HUES6 (cell line): ENCODE data around the gene CCBE1.

Experiments used
- H3K27ac ChIP-seq: 2 replicates; pipeline ENCODE4 v1.7.0; 2013; ENCODE audit warnings: low read depth, mild to moderate bottlenecking, low read length, inconsistent platforms
- H3K27me3 ChIP-seq: 2 replicates; pipeline ENCODE4 v1.6.1; 2013; ENCODE audit warnings: low read length; ENCODE audit not compliant: control insufficient read depth, insufficient read depth
- H3K36me3 ChIP-seq: 2 replicates; pipeline ENCODE4 v1.6.1; 2013; ENCODE audit warnings: low read length; ENCODE audit not compliant: control insufficient read depth, insufficient read depth
- H3K4me1 ChIP-seq: 2 replicates; pipeline ENCODE4 v1.6.1; 2013; ENCODE audit warnings: low read length; ENCODE audit not compliant: control insufficient read depth, insufficient read depth
- H3K4me3 ChIP-seq: 2 replicates; pipeline ENCODE4 v1.5.1; 2013; ENCODE audit warnings: low read depth, low read length
- H3K9ac ChIP-seq: one replicate; pipeline ENCODE4 v1.6.1; 2013; ENCODE audit warnings: mild to moderate bottlenecking, low read length
- H3K9me3 ChIP-seq: 2 replicates; pipeline ENCODE4 v1.6.1; 2013; ENCODE audit warnings: low read depth, low read length; ENCODE audit not compliant: control insufficient read depth, insufficient read depth

Gene CCBE1

DNA sequence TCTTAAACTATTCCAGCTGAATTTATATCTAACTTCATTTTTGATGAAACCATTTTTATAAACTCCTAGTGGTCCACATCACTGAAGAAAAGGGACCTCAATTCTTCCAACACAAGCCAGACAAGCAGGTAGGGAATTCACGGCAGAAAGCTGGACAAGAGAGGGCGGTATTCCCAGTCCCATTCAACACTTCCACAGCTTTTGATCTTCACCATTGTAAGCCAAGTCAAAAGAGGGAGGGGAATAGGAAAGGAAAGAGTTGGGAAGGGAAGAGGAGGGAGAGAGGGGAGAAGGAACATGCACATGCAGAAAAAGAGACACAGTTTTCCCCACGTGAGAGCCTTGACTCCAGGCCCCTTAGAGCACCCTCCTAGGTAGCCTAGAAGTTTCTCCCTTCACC is 77.4 kb downstream of the CCBE1 start:
- no peaks in the 10 kb centered on the region for H3K36me3 ChIP-seq

DNA sequence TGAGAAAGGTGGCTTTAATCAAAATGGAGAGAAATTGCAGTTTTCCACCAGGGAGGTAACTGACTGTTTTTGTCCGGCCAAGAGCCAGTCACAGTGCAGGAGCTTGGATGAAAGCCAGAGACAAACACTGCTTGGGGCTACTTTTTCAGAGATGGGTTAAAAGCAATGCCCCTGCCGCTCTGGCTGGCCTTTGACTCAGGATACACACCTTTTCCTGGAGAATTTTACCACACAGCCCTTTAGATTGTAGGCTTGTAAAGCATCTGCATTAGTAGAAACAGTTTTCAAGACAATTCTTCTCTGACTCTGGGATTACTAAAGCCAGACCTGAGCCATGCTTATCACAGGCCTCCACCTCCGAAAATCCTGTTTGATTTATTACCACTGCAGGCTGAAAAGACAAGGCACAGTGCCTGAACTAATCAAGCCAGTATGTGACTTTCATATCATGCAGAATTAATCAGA is 79.7 kb downstream of the CCBE1 start:
- H3K4me1 ChIP-seq, result 0 out of 2 replicates have a peak, but pooled peaks cover 4% of the 10 kb centered on the region
- no peaks in the 10 kb centered on the region for H3K27me3 ChIP-seq
- no peaks in the 10 kb centered on the region for H3K36me3 ChIP-seq
- no peak overlapping the region for H3K9ac ChIP-seq
- no peak overlapping the region for H3K4me3 ChIP-seq
- H3K9me3 ChIP-seq, result no peaks in the 10 kb centered on the region
- no peak overlapping the region for H3K27ac ChIP-seq

More for the DNA sequence above, 77.4 kb downstream of the CCBE1 start:
- no peaks in the 10 kb centered on the region for H3K9me3 ChIP-seq
- H3K27ac ChIP-seq, result no peak overlapping the region
- H3K9ac ChIP-seq, result no peak overlapping the region
- H3K4me3 ChIP-seq, result no peak overlapping the region
- no peaks in the 10 kb centered on the region for H3K27me3 ChIP-seq
- H3K4me1 ChIP-seq, result 0 out of 2 replicates have a peak, but pooled peaks cover 4% of the 10 kb centered on the region

GRCh38 chr18:59616501-59616900 is 80.7 kb downstream of the CCBE1 start:
- H3K9me3 ChIP-seq, result no peaks in the 10 kb centered on the region
- H3K27ac ChIP-seq, result no peak overlapping the region
- H3K27me3 ChIP-seq, result no peaks in the 10 kb centered on the region
- H3K4me3 ChIP-seq, result no peak overlapping the region
- no peak overlapping the region for H3K9ac ChIP-seq
- 0 out of 2 replicates have a peak, but pooled peaks cover 4% of the 10 kb centered on the region for H3K4me1 ChIP-seq
- no peaks in the 10 kb centered on the region for H3K36me3 ChIP-seq

DNA sequence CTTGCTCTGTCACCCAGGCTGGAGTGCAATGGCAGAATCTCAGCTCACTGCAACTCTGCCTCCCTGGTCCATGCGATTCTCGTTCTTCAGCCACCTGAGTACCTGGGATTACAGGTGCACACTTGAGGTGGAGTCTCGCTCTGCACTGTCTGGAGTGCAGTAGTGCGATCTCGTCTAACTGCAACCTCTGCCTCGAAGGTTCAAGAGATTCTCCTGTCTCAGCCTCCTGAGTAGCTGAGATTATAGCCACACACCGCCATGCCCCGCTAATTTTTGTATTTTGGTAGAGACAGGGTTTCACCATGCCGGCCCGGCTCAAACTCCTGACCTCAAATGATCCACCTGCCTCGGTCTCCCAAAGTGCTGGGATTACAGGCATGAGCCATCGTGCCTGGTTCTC is 83.3 kb downstream of the CCBE1 start:
- Histone ChIP-seq H3K9ac (no peak overlapping the region), H3K4me3 (no peak overlapping the region), H3K36me3 (no peaks in the 10 kb centered on the region), H3K9me3 (no peaks in the 10 kb centered on the region), H3K27ac (no peak overlapping the region), H3K27me3 (no peaks in the 10 kb centered on the region), H3K4me1 (no peaks in the 10 kb centered on the region)

DNA sequence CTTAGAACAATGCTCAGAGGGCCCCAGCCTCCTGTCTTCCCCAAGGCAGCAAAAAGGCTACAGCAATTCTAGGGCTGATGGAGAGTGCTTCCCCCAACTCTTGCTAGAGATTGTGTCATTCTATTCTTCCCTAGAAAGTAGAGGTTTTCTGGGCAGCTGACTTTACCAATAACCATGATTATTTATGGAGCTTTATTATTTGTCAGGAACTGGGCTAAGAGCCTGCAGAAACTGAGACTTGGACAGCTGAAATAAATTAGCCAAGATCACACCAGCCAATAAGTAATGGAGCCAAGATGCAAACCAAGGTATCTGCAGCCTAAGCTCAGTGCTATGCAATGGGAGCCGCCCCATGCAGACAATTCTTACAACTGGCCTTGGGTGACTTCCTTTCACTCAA is 84.8 kb downstream of the CCBE1 start:
- Histone ChIP-seq H3K9ac (no peak overlapping the region), H3K9me3 (no peaks in the 10 kb centered on the region), H3K4me1 (no peaks in the 10 kb centered on the region), H3K36me3 (no peaks in the 10 kb centered on the region), H3K27me3 (no peaks in the 10 kb centered on the region), H3K4me3 (no peak overlapping the region), H3K27ac (no peak overlapping the region)

GRCh38 chr18:59610546-59611140 is 86.6 kb downstream of the CCBE1 start:
- H3K36me3 ChIP-seq, result no peaks in the 10 kb centered on the region
- no peak overlapping the region for H3K4me3 ChIP-seq
- H3K27ac ChIP-seq, result no peak overlapping the region
- H3K9me3 ChIP-seq, result no peaks in the 10 kb centered on the region
- H3K9ac ChIP-seq, result no peak overlapping the region
- no peaks in the 10 kb centered on the region for H3K4me1 ChIP-seq
- no peaks in the 10 kb centered on the region for H3K27me3 ChIP-seq

- Histone ChIP-seq H3K9ac (no peak overlapping the region), H3K9me3 (no peaks in the 10 kb centered on the region), H3K27me3 (no peaks in the 10 kb centered on the region), H3K27ac (no peak overlapping the region), H3K36me3 (no peaks in the 10 kb centered on the region), H3K4me3 (no peak overlapping the region), H3K4me1 (no peaks in the 10 kb centered on the region)
Measured at GRCh38 chr18:59609654-59610053, 87.6 kb downstream of the CCBE1 start.

GRCh38 chr18:59607471-59607870 is 89.8 kb downstream of the CCBE1 start:
- Histone ChIP-seq H3K4me3 (no peak overlapping the region), H3K9ac (no peak overlapping the region), H3K9me3 (no peaks in the 10 kb centered on the region), H3K27me3 (no peaks in the 10 kb centered on the region), H3K4me1 (no peaks in the 10 kb centered on the region), H3K36me3 (no peaks in the 10 kb centered on the region), H3K27ac (no peak overlapping the region)

DNA sequence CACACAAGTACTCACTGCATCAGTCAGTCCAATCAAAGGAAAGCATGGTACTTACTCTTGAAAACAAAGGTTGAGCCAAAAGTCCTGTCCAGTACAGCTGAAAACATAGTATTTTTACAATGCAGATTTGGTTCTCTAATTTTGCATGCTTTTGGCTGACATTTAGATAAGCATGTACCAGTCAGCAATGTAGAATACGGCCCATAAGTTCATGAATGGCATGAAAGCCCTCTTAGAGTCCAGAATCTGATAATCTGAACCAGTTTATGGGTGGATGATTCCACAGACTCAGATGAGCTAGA is 90.2 kb downstream of the CCBE1 start:
- Histone ChIP-seq H3K27ac (no peak overlapping the region), H3K27me3 (no peaks in the 10 kb centered on the region), H3K9me3 (no peaks in the 10 kb centered on the region)

GRCh38 chr18:59606193-59607077 is 90.8 kb downstream of the CCBE1 start:
- Histone ChIP-seq H3K9ac (no peak overlapping the region), H3K27me3 (no peaks in the 10 kb centered on the region), H3K9me3 (no peaks in the 10 kb centered on the region), H3K27ac (no peak overlapping the region), H3K4me1 (no peaks in the 10 kb centered on the region), H3K4me3 (no peak overlapping the region), H3K36me3 (no peaks in the 10 kb centered on the region)

More for the DNA sequence above, 90.2 kb downstream of the CCBE1 start:
- Histone ChIP-seq H3K36me3 (no peaks in the 10 kb centered on the region), H3K4me3 (no peak overlapping the region), H3K4me1 (no peaks in the 10 kb centered on the region), H3K9ac (no peak overlapping the region)

DNA sequence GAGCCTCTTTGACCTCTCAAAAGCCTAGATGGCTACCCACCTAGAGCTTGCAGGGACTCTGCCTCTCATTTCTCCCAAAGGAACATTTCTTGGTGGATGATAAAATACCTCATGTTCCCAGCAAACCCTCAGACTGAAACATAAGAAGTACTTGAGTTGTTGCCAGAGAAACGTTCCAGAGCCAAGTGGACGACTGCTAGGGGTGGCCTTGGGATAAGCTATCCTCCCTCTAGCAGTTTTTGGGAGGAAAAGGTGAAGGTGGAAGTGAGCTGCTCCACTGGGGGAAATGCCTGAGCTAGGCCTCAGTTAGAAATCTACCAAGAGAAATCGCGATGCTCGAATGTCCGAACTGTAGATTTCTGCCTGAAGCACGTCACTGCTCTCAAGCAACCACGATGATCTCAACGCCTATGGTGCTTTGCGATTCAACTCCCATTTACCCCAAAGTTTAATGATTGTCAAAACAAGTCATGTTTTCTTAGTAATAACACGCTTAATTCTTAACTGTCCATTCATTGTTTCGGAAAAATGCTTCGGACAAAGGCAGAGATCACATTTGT is 91.5 kb downstream of the CCBE1 start:
- H3K27ac ChIP-seq, result no peak overlapping the region

More for the DNA sequence above, 91.5 kb downstream of the CCBE1 start:
- Histone ChIP-seq H3K4me3 (no peak overlapping the region), H3K27me3 (no peaks in the 10 kb centered on the region), H3K4me1 (no peaks in the 10 kb centered on the region), H3K36me3 (no peaks in the 10 kb centered on the region), H3K9ac (no peak overlapping the region), H3K9me3 (no peaks in the 10 kb centered on the region)
